ENCODE data around the gene HOXA3. TPM values are rescaled to one million over a fixed set of nuclear protein-coding genes. Genes with fewer than 3 reads are reported as not detected.

Gene HOXA3
- total RNA-seq, 3 donors from 2014 or later = 4.5 to 6.4 (median 4.6) TPM

DNA sequence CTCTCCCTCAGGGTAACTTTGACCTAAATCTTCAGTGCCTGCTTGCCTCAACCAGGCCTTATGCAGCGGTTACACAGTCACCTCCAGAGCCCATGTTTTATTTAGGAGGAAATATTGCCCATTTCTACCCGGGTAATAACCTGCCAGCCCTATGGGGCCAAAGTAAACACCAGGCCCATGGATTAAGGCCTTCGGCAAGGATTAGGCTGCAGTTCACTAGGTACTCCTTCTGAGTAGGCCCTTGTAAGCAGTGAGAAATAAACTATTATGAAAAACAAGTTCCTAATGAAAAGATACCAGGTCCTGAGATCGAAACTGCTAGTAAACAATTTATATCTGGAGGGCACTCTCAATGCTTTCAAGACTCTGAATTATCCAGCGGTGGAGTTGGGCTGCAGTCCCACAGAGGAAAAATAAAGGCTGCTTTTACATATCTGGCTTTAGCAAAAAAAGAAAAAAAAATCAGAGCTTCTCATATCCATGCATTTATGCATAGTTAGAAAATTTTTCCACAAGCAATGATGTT lies 25.5 kb upstream of the HOXA3 start:
- TF ChIP-seq POLR2A (IDR thresholded peaks at IDR 0.05) = no peak
- TF ChIP-seq POLR2AphosphoS5 (IDR thresholded peaks at IDR 0.05) = no peak
- TF ChIP-seq, protein P1, sequence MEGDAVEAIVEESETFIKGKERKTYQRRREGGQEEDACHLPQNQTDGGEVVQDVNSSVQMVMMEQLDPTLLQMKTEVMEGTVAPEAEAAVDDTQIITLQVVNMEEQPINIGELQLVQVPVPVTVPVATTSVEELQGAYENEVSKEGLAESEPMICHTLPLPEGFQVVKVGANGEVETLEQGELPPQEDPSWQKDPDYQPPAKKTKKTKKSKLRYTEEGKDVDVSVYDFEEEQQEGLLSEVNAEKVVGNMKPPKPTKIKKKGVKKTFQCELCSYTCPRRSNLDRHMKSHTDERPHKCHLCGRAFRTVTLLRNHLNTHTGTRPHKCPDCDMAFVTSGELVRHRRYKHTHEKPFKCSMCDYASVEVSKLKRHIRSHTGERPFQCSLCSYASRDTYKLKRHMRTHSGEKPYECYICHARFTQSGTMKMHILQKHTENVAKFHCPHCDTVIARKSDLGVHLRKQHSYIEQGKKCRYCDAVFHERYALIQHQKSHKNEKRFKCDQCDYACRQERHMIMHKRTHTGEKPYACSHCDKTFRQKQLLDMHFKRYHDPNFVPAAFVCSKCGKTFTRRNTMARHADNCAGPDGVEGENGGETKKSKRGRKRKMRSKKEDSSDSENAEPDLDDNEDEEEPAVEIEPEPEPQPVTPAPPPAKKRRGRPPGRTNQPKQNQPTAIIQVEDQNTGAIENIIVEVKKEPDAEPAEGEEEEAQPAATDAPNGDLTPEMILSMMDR (IDR thresholded peaks at IDR 0.05) = no peak
- no peak overlapping the region for H3K27ac ChIP-seq
- no peak for DNase-seq (ENCODE audit: low spot score in 2 of 2)
- H3K4me3 ChIP-seq = peak overlapping the region in 1 of 3 donors; percentile 15
- H3K36me3 ChIP-seq = no peaks in the 10 kb centered on the region
- H3K27me3 ChIP-seq = peaks cover 8 to 85% of the 10 kb centered on the region in 2 donors
- intact Hi-C loops (cut with DNase I; ENCODE audit: low total_unique reads) = loop anchor here (10.0 kb wide), 1 partner anchor 1323 kb away; no protein-coding TSS in a partner anchor
- H3K9me3 ChIP-seq = no peaks in the 10 kb centered on the region
- no peaks in the 10 kb centered on the region for H3K4me1 ChIP-seq

DNA sequence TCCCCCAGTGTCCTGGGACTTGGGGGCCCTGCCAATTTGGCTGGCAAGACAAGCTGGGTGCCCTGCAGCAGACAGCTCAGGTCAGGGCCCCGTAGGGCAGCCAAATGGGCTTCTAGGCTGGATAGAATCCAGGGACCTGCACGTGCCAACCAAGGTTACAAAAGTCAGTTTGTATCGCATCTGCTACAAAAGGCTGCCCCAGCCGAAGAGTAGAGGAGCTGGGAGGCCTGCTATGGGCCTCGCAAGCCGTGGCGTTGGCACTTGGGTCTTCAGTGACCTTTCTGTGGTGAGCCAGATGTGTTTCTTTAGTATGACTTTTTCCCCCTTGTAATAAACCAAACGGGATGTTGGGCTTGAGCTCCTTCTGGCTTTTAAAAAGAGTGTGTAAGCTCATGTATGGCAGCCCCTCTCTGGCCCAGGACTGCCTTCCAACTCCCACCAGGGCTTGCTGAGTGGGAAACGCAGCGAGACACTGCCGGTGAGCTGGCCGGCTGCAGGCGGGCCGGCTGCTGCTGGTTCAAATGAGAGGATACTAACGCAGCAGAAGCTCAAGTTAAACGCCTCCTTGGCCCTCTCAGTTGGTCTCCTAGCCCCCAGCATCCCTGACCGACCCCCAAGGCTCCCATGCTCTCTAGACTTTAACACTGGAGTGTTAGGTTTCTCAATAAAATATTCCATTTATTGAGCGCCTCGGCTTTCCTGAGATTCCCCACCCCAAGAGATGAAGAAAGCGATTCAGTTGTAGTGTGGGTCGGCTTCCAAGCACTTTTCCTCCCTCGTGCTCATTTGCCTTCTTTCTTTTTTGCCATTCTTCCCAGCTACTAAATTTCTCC lies 24.8 kb upstream of the HOXA3 start:
- Histone ChIP-seq H3K27me3 (peaks cover 8 to 78% of the 10 kb centered on the region in 2 donors), H3K4me1 (no peaks in the 10 kb centered on the region), H3K9me3 (no peaks in the 10 kb centered on the region), H3K4me3 (peak overlapping the region in 1 of 3 donors; percentile 15), H3K36me3 (no peaks in the 10 kb centered on the region), H3K27ac (no peak overlapping the region)
- TF ChIP-seq POLR2AphosphoS5 (IDR thresholded peaks at IDR 0.05) (no peak), POLR2A (IDR thresholded peaks at IDR 0.05) (no peak)
- TF ChIP-seq, protein P1 (IDR thresholded peaks at IDR 0.05) = no peak
- intact Hi-C loops (cut with DNase I; ENCODE audit: low total_unique reads) = loop anchor here (10.0 kb wide), 1 partner anchor 1322 kb away; no protein-coding TSS in a partner anchor
- DNase-seq (ENCODE audit: low spot score in 2 of 2) = no peak

DNA sequence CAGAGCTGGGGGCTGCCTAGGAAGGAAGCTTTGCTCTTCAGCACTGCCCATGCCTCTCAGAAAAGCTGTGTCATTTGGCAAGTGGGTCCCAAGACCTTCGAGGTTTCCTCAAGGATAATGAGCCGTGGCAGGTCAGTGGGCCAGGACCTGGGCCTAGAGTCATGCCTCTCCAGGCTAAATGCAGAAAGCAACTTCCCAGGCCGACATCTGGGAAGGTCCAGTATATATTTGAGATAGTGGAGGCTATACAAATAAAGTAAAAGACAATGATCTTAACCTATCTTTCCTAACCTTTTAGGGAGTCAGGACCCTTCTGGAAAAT lies 24.1 kb upstream of the HOXA3 start:
- H3K36me3 ChIP-seq = no peaks in the 10 kb centered on the region
- DNase-seq (ENCODE audit: low spot score in 2 of 2) = no peak
- TF ChIP-seq POLR2AphosphoS5 (IDR thresholded peaks at IDR 0.05) (no peak), POLR2A (IDR thresholded peaks at IDR 0.05) (no peak)
- TF ChIP-seq, protein P1 (IDR thresholded peaks at IDR 0.05) = no peak
- H3K4me3 ChIP-seq = peak overlapping the region in 1 of 3 donors; percentile 19
- intact Hi-C loops (cut with DNase I; ENCODE audit: low total_unique reads) = loop anchor here (10.0 kb wide), 1 partner anchor 1322 kb away; no protein-coding TSS in a partner anchor
- H3K27me3 ChIP-seq = peaks cover 3 to 71% of the 10 kb centered on the region in 2 donors
- H3K4me1 ChIP-seq = no peaks in the 10 kb centered on the region
- H3K27ac ChIP-seq = no peak overlapping the region
- no peaks in the 10 kb centered on the region for H3K9me3 ChIP-seq

DNA sequence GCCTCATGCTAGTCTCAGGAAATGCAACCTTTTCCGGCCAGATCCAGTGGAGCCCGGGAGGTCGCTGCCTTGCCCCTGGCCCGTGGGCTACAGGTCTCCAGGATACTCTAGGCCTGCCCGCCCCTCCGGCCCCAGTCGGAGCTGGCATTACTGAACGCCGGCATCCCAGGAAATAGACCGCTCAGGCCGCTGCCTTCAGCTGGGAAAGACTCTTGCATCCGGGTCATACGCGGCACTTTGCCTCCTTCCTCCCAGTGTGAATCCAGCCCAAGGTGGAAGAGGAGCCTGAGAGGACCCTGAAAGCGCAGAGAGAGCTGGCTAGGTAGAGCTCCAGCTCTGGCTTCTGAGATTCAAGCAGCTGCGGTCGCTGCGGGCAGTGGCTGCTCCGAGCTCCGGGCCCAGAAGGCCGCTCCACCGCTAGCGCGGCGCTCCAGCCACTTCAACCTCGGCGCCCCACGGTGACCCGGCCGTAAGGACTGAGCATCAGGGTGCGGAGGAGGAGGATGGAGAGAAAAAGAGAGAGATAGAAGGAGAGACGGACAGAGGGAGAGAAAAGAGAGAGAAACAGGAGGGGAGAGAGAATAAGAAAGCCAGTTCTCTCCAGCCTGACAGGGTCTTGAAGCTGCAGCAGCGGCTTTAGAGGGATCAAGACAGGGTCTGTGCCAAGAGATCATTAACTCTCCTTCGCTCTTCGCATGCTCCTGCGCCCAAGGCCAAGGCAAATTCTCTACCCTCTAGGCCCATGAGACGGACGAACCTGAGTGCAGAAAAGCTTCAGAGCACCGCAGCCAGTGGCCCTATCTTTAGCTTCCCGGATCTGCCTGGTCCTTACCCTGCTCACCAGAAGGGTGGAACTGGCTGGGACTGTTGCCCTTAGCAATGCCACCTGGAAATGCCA lies 23.5 kb upstream of the HOXA3 start:
- TF ChIP-seq POLR2A (IDR thresholded peaks at IDR 0.05) = no peak
- TF ChIP-seq POLR2AphosphoS5 (IDR thresholded peaks at IDR 0.05) = no peak
- Histone ChIP-seq H3K4me1 (no peaks in the 10 kb centered on the region), H3K27ac (no peak overlapping the region), H3K27me3 (peaks cover 5 to 67% of the 10 kb centered on the region in 2 donors), H3K9me3 (no peaks in the 10 kb centered on the region), H3K4me3 (peak overlapping the region in 1 of 3 donors; percentile 19), H3K36me3 (no peaks in the 10 kb centered on the region)
- peak in 1 of 2 donors; percentile 49 for DNase-seq (ENCODE audit: low spot score in 2 of 2)
- intact Hi-C loops (cut with DNase I; ENCODE audit: low total_unique reads) = loop anchor here (10.0 kb wide), 1 partner anchor 1321 kb away; no protein-coding TSS in a partner anchor

DNA sequence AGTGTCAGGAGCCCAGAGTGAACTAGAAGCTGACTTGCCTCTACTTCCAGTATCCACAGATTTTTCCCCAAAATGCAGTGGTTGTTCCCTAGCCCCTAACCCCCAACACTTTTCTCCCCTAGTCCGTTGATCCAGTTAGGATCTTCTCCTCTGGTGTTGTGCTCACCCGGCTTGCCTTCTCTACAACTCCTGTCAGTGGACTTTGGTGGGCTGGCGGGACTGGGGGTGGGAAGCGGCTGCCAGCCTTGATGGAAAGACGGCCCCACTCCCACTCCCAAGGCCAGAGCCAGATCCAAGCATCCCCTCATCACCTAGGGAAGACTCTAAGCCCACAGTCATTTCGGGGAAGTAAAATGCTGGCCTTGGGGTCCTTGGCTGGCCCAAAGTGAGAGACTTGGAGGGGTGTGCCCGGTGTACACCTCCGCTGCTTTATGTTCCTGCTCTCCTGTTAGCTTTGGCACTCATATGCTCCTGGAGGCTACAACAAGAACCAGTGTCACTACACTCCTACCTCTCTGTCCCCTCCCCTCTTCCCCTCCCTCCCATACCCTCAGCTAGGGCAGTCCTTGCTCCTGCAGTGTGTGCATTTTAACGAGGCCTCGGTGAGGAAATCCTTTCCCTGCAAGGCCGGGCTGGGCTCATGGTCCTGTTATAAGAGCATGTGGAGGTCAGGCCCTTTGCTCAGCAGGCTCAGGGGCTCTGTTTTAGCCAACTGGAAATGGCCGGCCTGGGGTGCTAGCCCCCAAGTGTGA lies 22.7 kb upstream of the HOXA3 start:
- H3K27me3 ChIP-seq = peaks cover 4 to 67% of the 10 kb centered on the region in 2 donors
- H3K36me3 ChIP-seq = no peaks in the 10 kb centered on the region
- H3K9me3 ChIP-seq = no peaks in the 10 kb centered on the region
- TF ChIP-seq POLR2AphosphoS5 (IDR thresholded peaks at IDR 0.05) (no peak), POLR2A (IDR thresholded peaks at IDR 0.05) (no peak)
- TF ChIP-seq, protein P1 (IDR thresholded peaks at IDR 0.05) = no peak
- intact Hi-C loops (cut with DNase I; ENCODE audit: low total_unique reads) = loop anchor here (10.0 kb wide), 1 partner anchor 1320 kb away; no protein-coding TSS in a partner anchor
- H3K4me1 ChIP-seq = no peaks in the 10 kb centered on the region
- peak in 1 of 2 donors; percentile 42 for DNase-seq (ENCODE audit: low spot score in 2 of 2)
- peak overlapping the region in 2 of 3 donors; percentile 62 to 76 for H3K4me3 ChIP-seq
- H3K27ac ChIP-seq = no peak overlapping the region

Data from breast epithelium (tissue), 4 donors.